ENCODE measurements around the gene TPCN1.

DNA sequence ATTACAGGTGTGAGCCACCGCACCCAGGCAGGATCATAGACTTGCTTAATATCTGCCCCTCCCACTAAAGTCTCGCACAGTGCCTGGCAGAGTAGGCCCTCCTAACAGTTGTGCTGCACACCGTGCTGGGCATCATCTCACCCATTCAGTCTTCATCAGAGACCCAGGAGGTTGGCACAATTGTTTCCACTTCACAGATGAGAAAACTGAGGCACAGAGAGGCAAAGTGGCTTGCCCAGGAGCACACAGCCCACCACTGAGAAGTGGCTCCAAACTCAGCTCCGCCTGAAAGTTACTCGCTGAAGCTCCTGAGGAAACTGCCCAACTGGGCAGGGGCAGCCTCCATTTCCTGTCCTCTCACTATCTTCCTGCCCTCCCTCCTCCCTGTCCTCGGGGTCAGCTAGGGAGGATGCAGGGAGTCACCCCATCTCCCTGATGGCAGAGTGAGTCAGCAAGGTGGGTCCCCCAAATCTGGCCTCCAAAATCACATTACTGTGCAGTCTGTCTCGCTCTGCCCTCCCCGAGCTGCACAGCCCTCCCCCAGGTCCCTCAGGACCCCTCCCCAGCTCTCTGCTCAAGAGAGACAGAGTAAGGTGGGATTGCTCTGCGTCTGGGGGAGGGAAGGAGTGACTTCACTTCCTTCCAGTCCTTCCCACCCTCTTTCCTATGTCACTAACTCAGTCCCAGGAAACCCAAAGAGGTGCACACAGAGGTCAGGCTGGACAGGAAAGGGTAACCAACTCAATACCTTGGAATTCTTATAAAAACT lies 107.9 kb downstream of the TPCN1 start:
- TF ChIP-seq, protein P1, sequence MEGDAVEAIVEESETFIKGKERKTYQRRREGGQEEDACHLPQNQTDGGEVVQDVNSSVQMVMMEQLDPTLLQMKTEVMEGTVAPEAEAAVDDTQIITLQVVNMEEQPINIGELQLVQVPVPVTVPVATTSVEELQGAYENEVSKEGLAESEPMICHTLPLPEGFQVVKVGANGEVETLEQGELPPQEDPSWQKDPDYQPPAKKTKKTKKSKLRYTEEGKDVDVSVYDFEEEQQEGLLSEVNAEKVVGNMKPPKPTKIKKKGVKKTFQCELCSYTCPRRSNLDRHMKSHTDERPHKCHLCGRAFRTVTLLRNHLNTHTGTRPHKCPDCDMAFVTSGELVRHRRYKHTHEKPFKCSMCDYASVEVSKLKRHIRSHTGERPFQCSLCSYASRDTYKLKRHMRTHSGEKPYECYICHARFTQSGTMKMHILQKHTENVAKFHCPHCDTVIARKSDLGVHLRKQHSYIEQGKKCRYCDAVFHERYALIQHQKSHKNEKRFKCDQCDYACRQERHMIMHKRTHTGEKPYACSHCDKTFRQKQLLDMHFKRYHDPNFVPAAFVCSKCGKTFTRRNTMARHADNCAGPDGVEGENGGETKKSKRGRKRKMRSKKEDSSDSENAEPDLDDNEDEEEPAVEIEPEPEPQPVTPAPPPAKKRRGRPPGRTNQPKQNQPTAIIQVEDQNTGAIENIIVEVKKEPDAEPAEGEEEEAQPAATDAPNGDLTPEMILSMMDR (IDR thresholded peaks at IDR 0.05; ENCODE audit: insufficient read depth, low read depth, low read length): no peak
- no peak for TF ChIP-seq EZH2 (IDR thresholded peaks at IDR 0.05; ENCODE audit: insufficient read depth, low read length)
